Vagina (tissue), 2 donors: ENCODE data around the gene IL13RA1.

Experiments used
- CTCF ChIP-seq, 3 experiments: fragments of 450-650 bp in 2 of 3; fragments of 200-600 bp in 1 of 3; sonication (generic) in 1 of 3; IDR thresholded peaks; one replicate each; pipeline ENCODE4 v1.5.1; 2017 to 2019; ENCODE audit warnings: antibody characterized with exemption in 3 of 3, mild to moderate bottlenecking in 2 of 3, moderate library complexity in 2 of 3
- POLR2A ChIP-seq, 2 donors: fragments of 450-650 bp; IDR thresholded peaks; one replicate each; pipeline ENCODE4 v1.6.1; 2017; ENCODE audit warnings: antibody characterized with exemption in 2 of 2, mild to moderate bottlenecking in 2 of 2, moderate library complexity in 2 of 2
- POLR2AphosphoS5 ChIP-seq, 2 donors: sonication (generic); formaldehyde crosslinking; IDR thresholded peaks; one replicate each; pipeline ENCODE4 v1.9.0; 2017; ENCODE audit warnings: antibody characterized with exemption in 2 of 2, mild to moderate bottlenecking in 2 of 2, low read depth in 1 of 2; ENCODE audit not compliant: insufficient read depth in 1 of 2

- TF ChIP-seq CTCF (IDR thresholded peaks at IDR 0.05) (no peak), POLR2AphosphoS5 (IDR thresholded peaks at IDR 0.05; ENCODE audit: insufficient read depth in 1 of 2, low read depth in 1 of 2) (no peak), POLR2A (IDR thresholded peaks at IDR 0.05) (no peak)
Measured at GRCh38 chrX:118685393-118685792, 42.0 kb upstream of the IL13RA1 start.
